Activated CD8-positive, alpha-beta memory T cell treated with anti-CD3 and anti-CD28 coated beads, Interleukin-2, amount 50 U/mL, for 24 hours (primary cell): Measurements from ENCODE around the gene TMPRSS9.
"Not testable (repeated sequence)": the region's sequence is repeated elsewhere in the genome, so short reads cannot be mapped to it uniquely, and the experiment has no call there.

ENCODE experiments used
- DNase-seq: peaks from one replicate; pipeline ENCODE4 v3.0.0-alpha.2; 2020; ENCODE audit errors: extremely low read depth

The TMPRSS9 gene

DNA sequence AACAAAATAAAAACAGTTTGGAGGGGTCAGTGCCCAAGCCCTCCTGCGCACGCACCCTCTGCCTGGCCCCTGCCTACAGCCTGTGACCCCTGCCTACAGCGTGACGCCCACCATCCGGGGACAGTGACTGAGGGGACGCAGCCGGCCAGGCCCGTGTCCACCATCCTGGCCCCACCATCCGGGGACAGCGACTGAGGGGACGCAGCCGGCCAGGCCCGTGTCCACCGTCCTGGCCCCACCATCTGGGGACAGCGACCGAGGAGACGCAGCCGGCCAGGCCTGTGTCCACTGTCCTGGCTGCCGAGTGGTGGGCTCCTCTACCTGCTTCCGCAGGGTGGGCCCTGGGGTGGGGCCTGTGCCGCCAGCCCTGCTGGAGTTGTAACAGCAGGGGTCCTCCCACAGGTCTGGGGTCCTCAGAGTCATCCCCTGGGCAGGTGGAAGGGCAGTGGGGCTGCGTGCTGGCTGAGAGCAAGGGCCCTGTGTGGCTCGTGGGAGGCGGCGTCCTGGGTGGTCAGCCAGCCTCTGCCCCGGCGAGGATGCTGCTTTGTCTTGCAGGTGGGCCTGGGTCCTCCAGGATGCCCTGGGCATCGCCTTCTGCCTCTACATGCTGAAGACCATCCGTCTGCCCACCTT lies 17.3 kb upstream of the TMPRSS9 start:
- no peak for DNase-seq

DNA sequence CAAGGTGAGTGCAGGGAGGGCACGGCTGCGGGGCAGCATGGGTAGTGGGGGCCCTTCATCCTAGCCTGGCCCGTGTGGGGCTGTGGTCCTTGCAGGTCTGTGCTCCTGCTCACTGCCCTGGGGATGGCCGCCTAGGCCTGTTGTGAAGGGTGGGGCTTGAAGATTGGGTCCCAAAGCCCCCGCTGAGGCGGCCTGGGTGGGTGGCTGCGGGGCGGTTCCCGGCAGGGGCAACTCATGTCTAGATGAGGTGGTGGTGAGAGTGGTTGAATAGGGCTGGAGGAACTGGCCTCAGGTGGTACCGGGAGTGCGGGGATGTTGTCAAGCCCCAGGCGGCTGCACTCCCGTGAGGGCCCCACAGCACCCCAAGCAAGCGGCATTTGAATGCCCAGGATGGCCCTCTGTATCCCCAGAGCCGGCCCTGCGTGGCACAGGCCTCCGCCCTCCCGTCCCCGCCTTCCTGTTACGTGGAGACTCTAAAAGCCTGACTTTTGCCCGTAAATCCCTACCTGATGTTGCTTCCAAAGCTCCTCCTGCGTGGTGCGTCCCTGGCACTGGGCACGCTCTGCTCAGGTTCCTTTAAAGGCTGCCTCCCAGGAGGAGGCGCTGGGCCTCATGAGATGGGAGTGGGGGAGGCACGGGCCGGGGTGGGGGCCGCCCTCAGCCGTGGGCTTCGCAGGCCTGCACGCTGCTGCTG lies 16.6 kb upstream of the TMPRSS9 start:
- DNase-seq, result no peak

DNA sequence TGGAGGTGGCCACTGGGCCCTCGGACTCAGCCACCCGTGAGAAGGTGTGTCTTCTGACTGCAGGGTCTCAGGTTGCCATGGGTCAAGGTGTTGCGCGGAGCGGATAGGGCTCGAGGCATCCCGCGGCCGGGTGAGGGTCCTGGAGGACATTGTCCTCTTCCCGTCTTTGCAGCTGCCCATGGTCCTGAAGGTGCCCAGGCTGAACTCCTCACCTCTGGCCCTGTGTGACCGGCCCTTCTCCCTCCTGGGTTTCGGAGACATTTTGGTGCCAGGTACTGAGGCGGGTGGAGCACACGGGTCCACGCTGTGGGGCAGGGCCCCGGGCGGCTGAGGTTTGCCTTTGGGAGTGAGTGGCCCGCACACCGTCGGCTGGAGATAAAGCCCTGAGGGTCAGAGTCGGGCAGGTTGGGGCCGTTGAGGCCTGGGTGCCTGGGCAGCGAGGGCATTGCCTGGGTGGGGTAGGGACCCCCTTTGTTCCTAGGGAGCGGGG lies 15.6 kb upstream of the TMPRSS9 start:
- DNase-seq, result no peak

DNA sequence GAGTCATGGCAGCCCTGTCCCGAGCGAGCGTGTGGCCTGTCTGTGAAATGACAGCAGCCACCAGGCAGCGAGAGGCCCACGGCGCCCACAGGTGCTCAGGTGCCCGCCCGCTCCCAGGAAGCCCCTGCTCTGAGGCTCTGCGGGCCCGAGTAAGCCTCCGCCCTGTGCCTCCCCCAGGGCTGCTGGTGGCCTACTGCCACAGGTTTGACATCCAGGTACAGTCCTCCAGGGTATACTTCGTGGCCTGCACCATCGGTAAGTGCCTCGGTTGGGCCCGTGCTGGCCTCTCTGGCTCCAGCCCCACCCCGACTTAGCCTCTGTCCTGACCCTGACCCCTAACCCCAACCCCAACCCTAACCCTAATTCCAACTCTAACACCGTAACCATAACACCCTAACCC lies 15.0 kb upstream of the TMPRSS9 start:
- DNase-seq, result no peak

DNA sequence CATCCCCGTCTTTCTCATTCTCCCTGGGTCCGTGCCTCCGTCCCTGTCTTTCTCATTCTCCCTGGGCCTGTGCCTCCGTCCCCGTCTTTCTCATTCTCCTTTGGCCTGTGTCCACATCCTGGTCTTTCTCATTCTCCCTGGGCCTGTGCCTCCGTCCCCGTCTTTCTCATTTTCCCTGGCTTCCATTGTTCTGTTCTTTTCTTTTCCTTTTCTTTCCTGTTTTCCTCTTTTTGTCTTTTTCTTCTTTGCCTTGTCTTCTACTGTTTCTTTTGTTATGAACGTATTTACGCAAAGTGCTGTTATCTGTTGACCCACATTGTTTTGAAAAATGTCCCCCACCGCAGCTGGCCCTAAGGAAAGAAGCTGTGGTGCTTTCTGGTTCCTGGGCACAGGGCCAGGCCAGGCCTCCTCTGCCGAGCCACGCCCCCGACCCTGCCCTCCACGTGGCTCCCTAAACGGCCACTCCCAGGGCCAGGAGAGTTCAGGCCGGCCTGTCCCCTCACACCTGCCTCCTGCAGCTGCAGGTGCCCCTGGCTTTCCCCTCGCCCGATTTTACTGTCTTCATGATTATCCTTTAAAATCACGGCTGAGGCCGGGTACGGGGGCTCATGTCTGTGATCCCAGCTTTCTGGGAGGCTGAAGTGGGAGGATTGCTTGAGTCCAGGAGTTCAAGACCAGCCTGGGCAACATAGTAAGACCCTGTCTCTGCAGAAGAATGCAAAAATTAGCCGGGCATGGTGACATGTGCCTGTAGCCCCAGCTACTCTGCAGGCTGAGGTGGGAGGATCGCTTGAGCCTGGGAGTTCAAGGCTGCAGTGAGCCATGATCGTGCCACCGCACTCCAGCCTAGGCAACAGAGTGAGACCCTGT lies 14.0 kb upstream of the TMPRSS9 start:
- no peak for DNase-seq

DNA sequence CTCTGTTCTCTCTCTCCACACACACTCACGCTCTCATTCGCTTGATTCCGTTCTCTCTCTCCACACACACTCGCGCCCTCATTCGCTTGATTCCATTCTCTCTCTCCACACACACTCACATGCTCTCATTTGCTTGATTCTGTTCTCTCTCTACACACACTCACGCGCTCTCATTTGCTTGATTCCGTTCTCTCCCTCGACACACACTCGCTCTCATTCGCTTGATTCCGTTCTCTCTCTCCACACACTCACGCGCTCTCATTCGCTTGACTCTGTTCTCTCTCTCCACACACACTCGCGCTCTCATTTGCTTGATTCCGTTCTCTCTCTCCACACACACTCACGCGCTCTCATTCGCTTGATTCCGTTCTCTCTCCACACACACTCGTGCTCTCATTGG lies 10.2 kb upstream of the TMPRSS9 start:
- DNase-seq, result not testable (repeated sequence)

DNA sequence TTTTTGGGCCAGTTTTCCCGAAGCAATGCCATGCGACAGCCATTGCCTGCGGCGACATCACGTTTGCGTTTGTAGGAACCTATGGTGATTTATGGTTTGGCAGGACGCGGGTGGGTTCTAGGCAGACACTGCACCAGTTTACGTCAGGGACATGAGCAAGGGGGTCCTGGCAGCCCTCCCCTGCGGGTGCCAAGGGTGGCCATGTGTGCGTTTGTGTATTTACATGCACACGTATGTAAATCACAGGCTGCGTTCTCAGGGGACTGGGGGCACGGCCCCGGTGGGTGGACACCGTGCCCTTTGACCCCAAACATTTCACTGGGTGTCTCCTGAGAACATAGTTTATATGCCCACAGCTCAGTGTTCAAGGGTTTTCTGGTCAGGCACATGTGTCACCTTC lies 9.4 kb upstream of the TMPRSS9 start:
- no peak for DNase-seq

DNA sequence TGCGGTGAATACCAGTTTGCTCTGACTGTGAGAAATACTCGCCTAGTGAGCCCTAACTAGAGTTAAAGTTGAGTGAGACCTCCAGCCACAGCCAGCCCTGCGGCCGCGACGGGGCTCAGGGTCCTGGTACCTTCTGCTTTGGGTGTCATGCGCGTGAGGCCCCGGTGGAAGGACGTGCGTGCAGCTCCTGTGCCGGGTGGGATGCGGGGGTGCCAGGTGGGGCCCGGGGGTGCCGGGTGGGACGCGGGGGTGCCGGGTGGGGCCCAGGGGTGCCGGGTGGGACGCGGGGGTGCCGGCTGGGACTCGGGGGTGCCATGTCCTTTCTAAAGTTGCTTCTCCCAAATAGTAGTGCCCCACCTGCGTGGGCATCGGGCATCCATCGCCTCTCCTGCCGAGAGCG lies 8.5 kb upstream of the TMPRSS9 start:
- no peak for DNase-seq

DNA sequence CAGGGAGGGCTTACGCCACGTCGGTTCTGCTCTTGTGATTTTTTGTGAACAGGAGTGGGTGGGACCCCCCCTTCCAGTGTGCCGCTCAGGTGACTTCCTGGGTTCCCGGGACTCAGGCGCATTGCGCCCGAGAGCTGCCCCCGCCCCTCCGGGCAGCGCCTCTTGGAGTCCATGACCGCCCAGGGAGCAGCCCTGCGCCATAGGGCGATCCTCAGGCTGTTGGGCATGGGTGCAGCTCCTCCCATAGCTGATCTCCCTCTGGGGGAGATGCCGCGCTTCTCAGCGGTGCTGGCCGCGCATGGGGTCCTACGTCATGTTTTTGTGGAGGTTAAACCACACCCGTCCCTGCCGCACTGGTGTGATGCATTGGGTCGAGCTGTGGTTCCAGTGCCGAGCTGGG lies 7.9 kb upstream of the TMPRSS9 start:
- no peak for DNase-seq

DNA sequence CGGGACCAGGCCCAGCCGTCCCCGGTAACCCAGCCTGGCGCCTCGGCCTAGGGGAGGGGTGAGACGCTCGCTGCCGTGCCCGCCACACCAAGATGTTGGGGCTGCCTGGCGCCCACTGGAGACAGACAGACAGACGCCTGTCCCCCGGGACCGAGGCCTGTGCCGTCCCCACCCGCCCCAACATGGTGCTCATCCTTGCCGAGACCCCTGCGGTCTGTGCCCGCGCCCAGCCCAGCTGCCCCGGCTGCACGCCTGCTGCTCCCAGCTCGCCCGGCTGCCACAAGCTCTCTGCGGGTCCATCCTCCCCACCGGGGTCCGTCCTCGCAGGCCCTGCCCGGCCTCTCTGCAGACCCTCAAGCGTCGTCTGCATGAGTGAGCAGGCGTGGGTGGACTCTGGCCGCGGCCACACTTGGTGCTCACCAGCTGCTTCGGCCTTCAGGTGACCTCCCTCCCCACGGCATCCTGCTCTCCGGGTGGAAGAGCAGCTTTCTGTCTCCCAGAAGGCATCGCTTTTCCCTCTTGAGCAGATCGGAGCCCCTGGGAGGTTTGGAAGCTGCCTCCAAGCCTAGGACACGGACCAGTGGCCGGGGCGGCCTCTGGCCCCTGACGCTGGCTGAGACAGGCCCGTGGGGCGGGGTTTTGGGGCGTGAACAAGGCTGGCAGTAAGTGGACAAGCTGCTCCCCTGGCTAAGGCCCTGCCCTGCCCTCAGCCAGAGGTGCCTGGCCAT lies 6.7 kb upstream of the TMPRSS9 start:
- DNase-seq, result no peak

DNA sequence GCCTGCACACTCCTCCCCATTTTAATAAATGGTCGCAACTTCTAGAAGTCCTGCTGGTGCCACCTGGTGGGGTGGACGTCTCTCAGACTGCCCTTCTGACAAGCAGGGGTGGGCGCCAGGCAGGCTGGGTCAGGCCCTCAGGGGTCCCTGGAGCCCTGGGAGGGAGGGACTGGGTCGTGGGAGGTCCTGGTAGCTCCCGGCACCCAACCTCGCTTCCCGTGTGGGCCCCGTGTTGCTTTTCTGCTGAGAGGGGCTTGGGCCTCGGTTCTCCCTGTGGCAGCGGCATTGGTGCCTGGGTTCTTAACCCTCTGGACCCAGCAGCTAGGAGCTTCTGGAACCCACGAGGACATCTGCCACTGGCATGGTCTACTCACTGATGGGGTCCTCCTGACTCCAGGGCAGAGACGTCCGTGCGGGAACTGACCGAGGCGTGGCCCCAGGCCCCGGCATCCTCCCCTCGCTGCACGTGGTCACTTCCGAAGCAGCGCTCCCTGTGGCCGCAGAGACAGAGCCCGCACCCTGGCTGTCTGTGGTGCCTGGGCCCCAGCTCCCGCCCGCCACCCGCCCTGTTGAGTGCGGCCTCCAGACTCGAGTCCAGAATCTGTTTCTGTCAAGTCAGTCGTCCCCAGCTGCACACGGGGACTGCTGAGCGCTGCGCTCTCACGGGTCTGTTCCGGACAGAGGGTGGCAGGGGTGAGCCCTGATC lies 6.0 kb upstream of the TMPRSS9 start:
- no peak for DNase-seq

DNA sequence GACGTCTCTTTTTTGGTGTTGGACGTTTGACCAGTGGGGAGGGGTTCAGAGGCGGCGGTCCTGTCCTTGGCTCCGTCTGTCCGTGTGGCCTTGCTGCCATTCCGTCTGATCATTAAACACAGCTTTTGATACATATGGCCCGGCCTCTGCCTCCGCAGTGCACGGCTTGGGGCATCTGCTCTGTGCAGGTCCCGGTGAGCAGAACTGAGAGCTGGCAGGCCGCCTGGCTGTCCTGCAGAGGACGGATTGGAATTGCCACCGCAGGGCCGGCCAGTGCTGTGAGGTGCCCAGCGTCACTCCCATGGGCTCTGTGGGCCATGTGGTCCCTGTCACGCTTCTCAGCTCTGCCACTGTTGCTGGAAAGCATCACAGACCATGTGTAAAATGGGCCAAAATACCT lies 5.4 kb upstream of the TMPRSS9 start:
- DNase-seq, result no peak

DNA sequence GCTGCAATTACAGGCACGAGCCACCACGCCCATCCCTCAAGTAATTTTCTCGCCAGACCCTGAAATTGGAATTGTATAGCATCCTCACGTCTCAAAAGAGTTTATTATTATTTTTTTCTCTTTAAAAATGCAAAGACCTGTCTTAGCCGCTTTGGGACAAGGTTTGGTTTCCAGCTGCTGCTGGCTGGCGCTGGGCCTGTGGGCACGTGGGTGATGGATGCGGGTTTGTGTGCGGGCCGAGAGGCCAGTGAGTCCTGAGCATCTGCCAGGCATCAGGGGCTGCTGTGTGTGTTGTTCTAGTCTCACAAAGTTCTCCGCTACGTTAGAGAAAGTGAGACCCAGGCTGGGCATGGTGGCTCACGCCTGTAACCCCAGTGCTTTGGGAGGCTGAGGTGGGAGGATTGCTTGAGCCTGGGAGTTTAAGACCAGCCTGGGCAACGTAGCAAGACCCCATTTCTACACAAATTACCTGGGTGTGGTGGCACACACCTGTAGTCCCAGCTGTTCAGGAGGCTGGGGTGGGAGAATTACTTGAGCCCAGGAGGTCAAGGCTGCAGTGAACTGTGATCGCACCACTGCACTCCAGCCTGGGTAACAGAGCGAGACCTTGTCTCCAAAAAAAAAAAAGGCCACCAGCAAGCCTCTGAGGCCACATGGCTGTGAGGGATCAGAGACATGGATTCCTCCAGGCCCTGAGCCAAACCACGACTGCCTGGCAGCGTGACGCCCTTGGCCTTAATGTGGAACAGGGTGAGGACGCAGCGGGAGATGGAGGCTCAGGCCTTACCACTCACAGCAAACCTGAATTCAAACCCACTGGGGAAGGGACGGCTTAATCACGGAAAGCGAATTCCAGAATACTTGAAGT lies 4.7 kb upstream of the TMPRSS9 start:
- DNase-seq, result no peak

DNA sequence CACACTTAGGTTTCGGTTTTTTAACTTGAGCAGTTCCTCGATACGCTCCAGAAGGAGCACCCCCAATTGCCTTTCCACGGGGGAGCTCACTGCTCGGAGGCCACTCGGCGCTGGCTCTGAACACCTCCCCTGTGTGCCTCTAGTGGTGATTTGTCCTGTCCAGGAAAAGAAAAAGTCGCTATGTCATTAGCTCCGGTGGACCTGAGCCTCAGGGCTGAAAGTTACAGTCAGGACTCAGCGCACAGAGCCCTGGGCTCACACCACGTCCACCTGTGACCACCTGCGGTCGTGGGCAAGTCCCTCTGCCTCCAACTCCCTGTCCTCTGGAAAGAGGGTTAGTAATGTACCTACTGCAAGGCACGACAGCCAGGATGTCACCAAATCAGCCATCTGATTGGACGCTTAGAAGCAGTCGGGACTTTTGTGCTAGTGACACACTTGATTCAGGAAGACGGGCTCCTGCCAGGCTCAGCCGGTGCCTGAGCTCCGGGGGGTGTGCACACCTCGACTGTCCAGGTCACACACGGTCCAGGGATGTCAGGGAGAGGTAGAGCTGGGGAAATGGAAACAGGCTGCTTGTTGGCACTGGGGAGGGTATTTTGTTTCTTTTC lies 3.9 kb upstream of the TMPRSS9 start:
- DNase-seq, result no peak

DNA sequence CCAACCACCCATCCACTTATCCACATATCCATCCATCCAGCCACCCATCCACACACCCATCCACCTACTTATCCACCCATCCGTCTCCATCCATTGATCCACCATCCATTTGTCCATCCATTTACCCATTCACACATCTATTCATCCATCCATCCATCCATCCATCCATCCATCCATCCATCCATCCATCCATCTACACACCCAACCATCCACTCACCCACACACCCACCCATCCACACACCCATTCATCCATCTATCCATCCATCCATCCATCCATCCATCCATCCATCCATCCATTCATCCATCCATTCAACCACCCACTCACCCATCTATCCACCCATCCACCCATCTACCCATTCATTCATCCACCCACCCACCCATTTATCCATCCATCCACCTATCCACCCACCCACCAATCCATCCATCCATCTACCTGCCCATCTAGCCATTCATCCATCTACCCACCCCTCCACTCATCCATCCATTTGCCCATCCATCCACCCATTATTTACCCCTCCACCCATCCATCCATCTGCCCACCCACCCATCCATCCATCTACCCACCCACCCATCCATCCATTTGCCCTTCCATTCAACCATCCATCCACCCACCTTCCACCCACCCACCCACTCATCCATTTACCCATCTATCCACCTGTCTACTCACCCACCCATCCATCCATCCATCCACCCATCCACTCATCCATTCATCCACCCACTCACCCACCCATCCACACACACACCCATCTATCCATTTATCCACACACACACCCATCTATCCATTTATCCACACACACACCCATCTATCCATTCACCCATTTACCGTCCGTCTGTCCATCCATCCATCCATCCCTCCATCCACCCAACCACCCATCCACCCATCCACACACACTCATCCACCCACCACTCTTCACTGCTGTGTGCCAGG lies 2.5 kb upstream of the TMPRSS9 start:
- DNase-seq, result no peak

DNA sequence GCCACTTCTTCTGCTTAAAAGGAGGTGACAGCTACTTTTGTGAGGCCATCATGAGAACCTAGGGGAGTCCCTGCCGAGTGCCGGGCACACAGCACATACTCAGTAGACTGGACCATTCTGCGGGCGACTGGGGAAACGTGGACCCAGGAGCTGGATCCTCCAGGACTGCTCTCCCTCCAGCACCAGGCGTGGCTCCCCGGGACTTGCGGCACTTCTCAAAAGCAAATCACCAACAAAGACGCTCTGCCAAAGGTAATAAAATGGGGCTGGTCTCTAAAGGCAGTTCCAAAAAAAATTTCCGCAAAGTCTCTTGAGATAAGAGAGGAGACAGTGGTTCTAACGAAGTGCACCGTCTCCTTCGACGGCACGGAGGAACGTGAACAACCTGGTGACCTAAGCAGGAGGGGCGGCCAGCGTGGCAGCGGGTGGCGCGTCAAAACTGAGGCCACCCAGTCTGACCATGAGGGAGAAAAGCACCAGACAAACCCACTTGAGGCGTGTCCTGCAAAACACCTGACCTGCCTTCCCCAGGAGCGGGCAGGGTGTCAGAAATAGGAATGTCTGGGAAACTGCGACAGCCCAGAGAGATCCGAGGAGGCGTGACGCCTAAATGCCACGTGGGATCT lies 1.4 kb upstream of the TMPRSS9 start:
- no peak for DNase-seq

DNA sequence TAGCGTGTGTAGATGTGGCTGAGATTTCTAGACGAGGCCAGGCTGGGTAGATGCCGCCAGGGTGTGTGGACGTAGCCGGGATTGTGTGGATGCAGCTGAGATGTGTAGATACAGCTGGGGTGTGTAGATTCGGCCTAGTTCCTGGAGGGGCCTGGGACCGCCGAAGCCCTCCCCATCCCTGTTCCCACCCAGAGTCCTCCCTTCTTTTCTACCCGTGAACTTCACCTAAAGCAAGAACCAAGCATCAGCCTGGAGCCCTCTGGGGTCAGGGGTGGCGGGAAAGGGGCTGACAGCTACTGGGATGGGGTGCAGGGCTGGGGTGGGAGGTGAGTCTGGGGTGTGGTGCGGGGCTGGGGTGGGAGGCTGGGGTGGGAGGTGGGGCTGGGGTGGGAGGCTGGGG lies 768 bp downstream of the TMPRSS9 start:
- no peak for DNase-seq

DNA sequence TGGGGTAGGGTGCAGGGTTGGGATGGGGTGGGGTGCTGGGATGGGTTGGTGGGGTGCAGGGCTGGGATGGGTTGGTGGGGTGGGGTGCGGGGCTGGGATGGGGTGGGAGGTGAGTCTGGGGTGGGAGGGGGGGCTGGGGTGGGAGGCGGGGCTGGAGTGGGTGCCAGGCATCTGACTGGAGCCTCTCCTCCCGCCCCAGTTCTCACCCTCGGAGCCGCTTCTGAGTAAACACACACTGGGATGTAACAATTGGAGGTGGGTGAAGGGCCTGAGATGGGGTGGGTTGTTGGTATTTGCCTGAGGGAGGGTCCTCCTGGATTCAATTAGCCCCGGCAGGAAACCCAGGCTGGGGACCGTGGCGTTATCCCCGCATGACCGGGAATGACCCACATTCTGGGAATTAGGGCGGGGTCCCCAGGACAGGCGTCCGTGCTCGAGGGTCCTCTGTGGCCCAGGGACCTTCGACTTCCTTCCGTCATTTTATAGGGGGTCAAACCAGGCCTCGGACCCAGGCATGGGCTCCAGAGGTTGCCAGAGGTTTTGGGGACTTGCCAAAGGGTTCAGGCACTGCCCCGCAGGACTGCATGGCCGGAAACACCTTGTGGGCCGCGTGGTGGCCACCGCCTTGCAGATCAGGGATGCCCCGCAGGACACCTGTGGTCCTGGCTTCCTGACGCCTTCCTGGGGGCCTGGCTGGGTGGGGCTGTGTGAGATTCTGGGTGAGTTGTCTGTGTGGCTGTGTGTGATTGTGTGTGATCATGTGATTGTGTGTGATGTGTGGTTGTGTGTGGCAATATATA lies 1.4 kb downstream of the TMPRSS9 start:
- DNase-seq, result no peak
